Coronary artery (tissue), 2 donors: Measurements from ENCODE around the gene PLCL1.
A peak's percentile ranks its signal among the peaks of the same experiment; 100 is the strongest.

Experiments
- DNase-seq: peaks from one replicate; pipeline ENCODE4 v3.0.0-alpha.2; 2017; ENCODE audit warnings: low spot score
- H3K27ac ChIP-seq, 2 donors: fragments of 200-600 bp; sonication (generic); one replicate each; pipeline ENCODE4 v1.5.1; 2016 to 2019
- H3K4me3 ChIP-seq: fragments of 200-600 bp; sonication (generic); 2 replicates; pipeline ENCODE4 v1.5.1; 2016; ENCODE audit warnings: mild to moderate bottlenecking, moderate library complexity
- TF ChIP-seq, protein P1 (sequence below): fragments of 200-600 bp; sonication (generic); IDR thresholded peaks from one replicate; pipeline ENCODE4 v1.5.1; 2019; ENCODE audit warnings: antibody characterized with exemption

The PLCL1 gene

DNA sequence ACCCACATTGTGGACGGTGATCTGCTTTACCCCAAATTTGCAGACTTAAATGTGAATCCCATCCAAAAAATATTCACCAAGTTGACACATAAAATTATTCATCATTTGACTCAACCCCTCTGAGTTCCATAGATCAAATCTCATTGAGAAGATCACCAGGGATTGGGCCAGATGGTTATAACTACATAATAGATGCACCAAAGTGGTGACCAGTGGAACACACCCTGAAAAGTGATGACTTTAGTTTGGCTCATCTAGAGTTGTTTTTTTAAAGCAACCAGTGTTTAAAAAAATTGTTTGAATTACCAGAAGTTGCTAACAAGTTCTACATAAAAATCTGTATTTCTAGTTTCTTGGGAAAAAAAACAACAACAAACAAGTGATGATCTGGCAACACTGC, 155.0 kb downstream of the PLCL1 start:
- DNase-seq, result no peak
- Histone ChIP-seq H3K27ac (no peak overlapping the region), H3K4me3 (no peak overlapping the region)
- TF ChIP-seq, protein P1, sequence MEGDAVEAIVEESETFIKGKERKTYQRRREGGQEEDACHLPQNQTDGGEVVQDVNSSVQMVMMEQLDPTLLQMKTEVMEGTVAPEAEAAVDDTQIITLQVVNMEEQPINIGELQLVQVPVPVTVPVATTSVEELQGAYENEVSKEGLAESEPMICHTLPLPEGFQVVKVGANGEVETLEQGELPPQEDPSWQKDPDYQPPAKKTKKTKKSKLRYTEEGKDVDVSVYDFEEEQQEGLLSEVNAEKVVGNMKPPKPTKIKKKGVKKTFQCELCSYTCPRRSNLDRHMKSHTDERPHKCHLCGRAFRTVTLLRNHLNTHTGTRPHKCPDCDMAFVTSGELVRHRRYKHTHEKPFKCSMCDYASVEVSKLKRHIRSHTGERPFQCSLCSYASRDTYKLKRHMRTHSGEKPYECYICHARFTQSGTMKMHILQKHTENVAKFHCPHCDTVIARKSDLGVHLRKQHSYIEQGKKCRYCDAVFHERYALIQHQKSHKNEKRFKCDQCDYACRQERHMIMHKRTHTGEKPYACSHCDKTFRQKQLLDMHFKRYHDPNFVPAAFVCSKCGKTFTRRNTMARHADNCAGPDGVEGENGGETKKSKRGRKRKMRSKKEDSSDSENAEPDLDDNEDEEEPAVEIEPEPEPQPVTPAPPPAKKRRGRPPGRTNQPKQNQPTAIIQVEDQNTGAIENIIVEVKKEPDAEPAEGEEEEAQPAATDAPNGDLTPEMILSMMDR, result no peak

DNA sequence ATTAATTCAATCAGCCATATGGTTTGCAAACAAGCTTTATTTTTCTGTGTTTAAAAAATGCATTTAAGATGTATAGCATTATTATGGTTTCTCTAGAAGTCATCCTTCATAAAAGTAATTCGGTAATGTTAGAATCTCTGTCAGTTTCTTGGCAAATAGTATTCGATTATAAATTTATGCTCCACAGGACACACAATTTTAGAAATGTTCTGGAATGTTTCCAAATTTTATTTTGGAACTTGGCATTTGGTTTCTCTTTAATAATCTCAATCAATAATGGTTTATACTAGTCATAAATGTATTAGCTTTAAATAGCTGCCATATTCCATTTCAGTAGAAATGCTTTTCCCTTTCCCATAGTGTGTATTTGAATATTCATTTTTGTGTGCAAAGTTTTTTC, 156.4 kb downstream of the PLCL1 start:
- TF ChIP-seq, protein P1, result no peak
- Histone ChIP-seq H3K27ac (no peak overlapping the region), H3K4me3 (no peak overlapping the region)
- DNase-seq, result no peak

DNA sequence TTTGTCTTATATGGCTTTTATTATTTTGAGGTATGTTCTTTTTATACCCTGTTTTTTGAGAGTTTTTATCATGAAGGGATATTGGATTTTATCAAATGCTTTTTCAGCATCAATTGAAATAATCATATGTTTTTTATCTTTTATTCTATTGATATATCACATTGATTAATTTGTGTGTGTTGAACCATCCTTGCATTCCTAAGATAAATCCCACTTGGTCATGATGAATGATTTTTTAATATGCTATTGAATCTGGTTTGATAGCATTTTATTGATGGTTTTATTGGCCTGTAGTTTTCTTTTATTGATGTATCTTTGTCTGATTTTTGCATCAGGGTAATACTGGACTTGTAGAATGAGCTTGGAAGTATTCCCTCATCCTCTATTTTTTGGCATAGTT, 160.3 kb downstream of the PLCL1 start:
- no peak for DNase-seq
- H3K4me3 ChIP-seq, result no peak overlapping the region
- TF ChIP-seq, protein P1, result no peak
- no peak overlapping the region for H3K27ac ChIP-seq

DNA sequence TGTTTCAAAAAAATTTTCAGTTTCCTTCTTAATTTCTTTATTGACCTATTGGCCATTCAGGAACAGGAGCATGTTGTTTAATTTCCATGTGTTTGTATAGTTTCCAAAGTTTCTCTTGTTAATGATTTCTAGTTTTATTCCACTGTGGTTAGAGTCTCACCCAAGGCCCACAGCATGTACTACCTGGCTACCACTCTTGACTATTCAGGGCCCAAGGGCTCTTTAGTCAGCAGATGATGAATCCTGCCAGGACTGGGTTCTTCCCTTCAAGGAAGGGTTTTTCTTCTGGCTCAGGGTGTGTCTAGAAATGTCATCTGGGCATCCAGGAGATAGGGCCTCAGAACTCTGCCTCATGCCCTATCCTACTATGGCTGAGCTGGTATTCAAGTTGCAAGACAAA, 161.4 kb downstream of the PLCL1 start:
- DNase-seq, result no peak
- no peak overlapping the region for H3K4me3 ChIP-seq

DNA sequence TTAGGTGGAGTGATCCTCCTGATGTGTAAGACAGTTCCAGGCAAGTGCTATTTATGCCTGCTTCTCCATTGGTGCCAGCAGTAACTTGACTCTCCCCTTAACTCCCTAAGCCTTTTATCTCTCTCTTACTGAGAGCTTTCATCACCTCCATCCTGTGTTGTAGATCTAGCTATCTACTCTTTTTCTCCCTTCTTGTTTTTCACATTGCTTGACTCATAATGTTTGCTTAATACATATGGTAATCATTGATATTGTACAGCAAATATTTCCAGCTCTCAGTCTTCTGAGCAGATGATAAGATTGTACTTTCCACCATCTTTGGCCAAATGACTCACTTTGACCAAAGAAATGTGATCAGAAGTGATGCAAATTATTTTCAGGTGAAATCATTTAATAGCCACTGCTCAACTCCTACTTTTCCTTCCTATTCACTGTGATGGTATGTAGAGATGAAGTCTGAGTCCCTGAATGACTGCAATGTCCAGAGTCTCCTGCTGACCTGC, 165.0 kb downstream of the PLCL1 start:
- peak overlapping the region in 1 of 2 donors; percentile 8 for H3K27ac ChIP-seq
- no peak for DNase-seq
- TF ChIP-seq, protein P1, result no peak
- no peak overlapping the region for H3K4me3 ChIP-seq

More for the DNA sequence above, 161.4 kb downstream of the PLCL1 start:
- no peak overlapping the region for H3K27ac ChIP-seq
- TF ChIP-seq, protein P1, result no peak

DNA sequence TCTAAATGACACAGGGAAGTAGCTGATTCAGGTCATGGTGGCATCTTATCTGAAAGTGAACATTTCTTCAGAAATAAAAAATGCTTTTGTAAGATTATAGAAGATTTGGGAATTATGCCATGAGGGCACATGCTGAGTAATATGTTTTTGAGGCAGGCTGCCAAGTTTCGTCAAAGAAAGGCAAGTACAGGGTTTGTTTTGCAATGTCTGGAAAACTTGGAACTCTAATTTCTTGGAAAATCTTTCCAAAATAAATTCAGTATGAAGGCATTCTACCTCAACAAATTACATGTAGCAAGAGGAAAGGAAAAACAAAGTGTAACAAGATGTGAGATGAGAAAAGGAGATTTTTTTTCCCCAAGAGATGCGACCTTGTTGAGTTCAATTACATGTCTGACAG, 167.7 kb downstream of the PLCL1 start:
- TF ChIP-seq, protein P1, result no peak
- H3K27ac ChIP-seq, result peak overlapping the region; percentile 29 to 62
- no peak overlapping the region for H3K4me3 ChIP-seq
- DNase-seq, result no peak

DNA sequence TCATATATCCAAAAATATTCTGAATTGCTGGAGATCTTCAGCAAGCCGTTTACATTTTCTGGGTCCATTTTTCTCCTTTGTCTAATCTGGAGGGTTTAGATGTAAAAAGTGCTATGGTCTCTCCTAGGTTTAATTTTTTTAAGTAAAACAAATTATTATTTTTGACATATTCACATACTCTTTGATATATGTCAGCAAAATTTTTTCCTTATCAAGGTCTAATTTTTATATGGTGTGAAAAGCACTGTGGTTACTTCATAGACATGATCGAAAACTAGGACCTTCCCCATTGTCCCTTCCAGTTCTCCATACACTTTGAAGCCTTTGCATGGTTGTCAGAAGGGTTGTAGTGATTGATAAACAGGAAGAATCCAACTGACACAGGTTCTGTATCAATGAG, 168.2 kb downstream of the PLCL1 start:
- TF ChIP-seq, protein P1, result no peak
- no peak for DNase-seq
- Histone ChIP-seq H3K27ac (peak overlapping the region; percentile 29 to 62), H3K4me3 (no peak overlapping the region)
